ENCODE measurements around the gene CCDC93.

- no peak for TF ChIP-seq EZH2 (IDR thresholded peaks at IDR 0.05; ENCODE audit: insufficient read depth, poor library complexity, severe bottlenecking)
- TF ChIP-seq EZH2phosphoT487 (IDR thresholded peaks at IDR 0.05; ENCODE audit: insufficient read depth, low read depth): no peak
These were observed 65.3 kb downstream of the CCDC93 start for GRCh38 chr2:117948615-117949014.
